Omental fat pad (tissue), 4 donors: ENCODE results near the gene ACR. TPM values are rescaled to one million over a fixed set of nuclear protein-coding genes. Genes with fewer than 3 reads are reported as not detected.

Experiments used
- ATAC-seq: fragments of 150-250 bp; one replicate; pipeline ENCODE4 v1.9.1; 2016; ENCODE audit warnings: mild to moderate bottlenecking, moderate library complexity; ENCODE audit not compliant: low FRiP score
- DNase-seq: peaks from one replicate; pipeline ENCODE4 v3.0.0-alpha.2; 2019; ENCODE audit warnings: low spot score
- total RNA-seq, 4 donors: library from RNA; depleted of rRNA; stranded (reverse); fragments of >200 nt; gene quantifications; one replicate each; pipeline ENCODE4 v1.1.0, GENCODE V29; 2016
- TF ChIP-seq, protein P1 (sequence below), 3 donors: fragments of 450-650 bp; IDR thresholded peaks; one replicate each; pipeline ENCODE4 v1.5.1; 2016 to 2017; ENCODE audit warnings: antibody characterized with exemption in 3 of 3, mild to moderate bottlenecking in 3 of 3, moderate library complexity in 2 of 3

Gene ACR
- total RNA-seq, 4 donors from 2014 or later, result 0.72 to 1.7 TPM; not detected in 2

DNA sequence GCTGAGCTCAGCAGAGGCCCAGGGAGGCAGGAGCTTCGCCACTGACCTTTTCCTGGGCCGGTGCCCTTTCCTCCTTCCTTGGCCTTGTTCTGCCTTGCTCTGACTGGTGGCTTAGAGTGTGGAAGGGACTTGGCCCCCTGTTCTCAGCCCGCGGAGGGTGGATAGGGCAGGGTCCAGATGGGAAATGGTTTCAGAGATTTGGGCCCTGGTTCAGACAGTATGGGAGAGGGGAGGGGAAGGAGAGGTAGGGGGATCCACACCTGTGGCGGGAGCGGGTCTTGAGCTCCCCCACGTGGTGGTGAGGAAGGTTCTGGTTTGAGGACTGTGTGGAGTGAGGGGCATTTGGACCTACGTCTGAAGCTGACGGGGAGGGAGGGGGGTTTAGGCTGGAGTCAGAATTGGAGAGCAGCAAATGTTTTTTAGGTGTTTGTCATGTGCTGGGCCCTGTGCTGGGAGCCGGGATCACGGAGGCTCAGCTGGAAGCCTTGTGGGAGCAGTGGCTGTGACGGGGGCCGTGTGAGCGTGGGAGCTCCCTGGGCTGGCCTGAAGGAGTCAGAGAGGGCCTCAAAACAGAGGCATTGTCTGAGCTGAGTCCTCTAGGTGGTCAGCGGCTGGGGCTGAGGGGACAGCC lies 38.1 kb upstream of the ACR start:
- TF ChIP-seq, protein P1, sequence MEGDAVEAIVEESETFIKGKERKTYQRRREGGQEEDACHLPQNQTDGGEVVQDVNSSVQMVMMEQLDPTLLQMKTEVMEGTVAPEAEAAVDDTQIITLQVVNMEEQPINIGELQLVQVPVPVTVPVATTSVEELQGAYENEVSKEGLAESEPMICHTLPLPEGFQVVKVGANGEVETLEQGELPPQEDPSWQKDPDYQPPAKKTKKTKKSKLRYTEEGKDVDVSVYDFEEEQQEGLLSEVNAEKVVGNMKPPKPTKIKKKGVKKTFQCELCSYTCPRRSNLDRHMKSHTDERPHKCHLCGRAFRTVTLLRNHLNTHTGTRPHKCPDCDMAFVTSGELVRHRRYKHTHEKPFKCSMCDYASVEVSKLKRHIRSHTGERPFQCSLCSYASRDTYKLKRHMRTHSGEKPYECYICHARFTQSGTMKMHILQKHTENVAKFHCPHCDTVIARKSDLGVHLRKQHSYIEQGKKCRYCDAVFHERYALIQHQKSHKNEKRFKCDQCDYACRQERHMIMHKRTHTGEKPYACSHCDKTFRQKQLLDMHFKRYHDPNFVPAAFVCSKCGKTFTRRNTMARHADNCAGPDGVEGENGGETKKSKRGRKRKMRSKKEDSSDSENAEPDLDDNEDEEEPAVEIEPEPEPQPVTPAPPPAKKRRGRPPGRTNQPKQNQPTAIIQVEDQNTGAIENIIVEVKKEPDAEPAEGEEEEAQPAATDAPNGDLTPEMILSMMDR (IDR thresholded peaks at IDR 0.05), result no peak
- no peak for ATAC-seq
- DNase-seq, result no peak

DNA sequence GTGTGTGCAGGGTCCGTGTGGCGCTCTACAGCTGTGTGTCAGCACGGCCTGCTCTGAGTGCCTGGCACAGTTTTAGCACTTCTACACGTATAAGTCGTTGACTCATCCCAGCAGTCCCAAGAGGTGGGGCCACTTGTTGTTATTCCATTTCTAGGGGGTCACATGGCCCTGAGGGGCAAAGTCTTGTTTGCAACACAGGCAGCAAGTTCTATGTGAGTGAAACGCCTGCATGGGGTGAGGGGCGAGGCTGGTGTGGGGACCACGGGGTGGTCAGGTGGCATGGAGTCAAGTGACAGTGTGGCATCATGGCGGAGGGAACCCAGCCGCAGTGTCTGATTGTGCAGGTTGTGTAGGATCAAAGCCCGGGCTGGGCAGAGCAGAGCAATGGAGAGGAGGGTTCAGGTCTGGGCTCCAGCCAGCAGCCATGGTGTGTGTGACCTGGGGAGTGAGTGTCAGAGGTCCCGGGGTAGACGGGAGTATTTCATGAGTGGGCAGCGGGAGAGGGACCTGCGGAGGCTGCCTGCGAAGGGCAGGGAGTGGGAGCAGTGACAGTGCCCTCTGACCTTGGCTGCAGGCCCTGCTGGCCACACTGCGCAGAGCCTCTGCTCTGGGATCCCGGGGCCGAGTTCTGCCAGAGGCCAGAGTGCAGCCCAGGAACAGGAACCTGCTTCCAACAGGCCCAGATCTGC lies 37.5 kb upstream of the ACR start:
- TF ChIP-seq, protein P1 (IDR thresholded peaks at IDR 0.05), result no peak
- ATAC-seq (no peak), DNase-seq (no peak)

DNA sequence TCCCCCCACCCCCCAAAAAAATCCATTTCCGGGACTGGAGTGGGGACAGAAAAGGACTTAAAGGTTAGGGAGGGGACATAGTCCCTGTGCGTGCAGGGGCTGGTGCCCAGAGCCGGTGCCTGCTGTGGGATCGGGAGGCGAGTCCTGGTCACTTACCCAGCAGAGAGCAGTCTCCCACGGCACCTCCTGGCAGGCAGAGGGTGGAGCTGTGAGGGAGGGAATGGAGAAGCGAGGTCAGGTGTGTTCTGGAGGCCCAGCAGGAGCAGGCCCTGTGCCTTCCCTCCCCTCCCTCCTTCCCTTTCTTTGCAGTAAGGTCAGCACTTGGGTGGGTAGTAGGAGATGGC lies 37.0 kb upstream of the ACR start:
- TF ChIP-seq, protein P1 (IDR thresholded peaks at IDR 0.05), result no peak
- no peak for DNase-seq
- ATAC-seq, result no peak

DNA sequence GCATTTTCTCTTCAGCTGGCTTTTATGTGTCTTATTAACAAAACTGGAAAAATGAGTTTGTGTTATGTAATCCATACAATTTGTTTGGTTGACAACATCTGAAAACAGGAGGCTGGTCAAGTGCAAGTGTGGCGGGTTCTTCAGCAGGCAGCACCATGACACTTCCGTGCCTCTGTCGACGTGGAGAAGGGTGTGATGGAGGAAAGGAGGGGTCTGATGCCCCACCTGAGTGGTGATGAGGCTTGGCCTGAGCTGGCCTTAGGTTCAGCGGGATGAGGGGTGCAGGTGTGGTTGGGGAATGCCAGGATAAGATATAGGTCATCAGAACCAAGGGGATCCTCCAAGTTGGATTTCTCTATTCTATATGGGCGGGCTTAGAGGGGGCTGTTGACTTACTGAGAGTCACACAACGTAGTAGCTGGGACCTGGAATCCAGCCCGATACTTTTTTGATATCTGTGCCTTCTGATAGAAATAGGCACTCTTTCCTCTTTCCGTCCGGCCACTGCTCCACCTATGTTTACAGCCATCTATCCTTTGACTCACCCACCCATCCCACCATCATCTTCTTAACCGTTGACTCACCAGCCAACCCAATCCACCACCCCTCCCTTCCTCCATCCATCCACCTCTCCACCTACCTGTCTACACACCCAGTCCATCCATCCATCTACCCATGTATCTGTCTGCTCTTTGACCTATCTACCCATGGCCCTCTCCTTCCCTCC lies 36.4 kb upstream of the ACR start:
- TF ChIP-seq, protein P1 (IDR thresholded peaks at IDR 0.05), result no peak
- DNase-seq, result no peak
- no peak for ATAC-seq

DNA sequence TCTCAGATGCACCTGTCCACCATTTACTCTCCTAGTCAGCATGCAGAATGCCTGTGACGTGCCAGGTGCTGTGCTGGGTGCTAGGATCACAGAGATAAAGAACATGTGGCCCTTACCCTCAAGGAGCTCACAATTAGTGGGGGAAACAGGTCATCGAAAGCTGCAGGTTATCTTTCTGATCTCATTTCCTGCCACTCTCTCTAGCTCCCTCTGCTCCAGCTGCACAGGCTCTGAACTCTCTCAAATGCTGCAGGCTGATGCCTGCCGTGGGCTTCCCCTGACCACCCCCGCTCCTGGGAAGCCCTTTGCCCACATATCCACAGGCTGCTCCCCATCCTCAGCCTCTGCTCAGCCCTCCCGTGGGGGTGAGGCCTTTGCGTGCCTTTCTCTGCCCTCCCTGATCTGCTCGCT lies 35.7 kb upstream of the ACR start:
- no peak for ATAC-seq
- no peak for DNase-seq
- TF ChIP-seq, protein P1 (IDR thresholded peaks at IDR 0.05), result no peak

DNA sequence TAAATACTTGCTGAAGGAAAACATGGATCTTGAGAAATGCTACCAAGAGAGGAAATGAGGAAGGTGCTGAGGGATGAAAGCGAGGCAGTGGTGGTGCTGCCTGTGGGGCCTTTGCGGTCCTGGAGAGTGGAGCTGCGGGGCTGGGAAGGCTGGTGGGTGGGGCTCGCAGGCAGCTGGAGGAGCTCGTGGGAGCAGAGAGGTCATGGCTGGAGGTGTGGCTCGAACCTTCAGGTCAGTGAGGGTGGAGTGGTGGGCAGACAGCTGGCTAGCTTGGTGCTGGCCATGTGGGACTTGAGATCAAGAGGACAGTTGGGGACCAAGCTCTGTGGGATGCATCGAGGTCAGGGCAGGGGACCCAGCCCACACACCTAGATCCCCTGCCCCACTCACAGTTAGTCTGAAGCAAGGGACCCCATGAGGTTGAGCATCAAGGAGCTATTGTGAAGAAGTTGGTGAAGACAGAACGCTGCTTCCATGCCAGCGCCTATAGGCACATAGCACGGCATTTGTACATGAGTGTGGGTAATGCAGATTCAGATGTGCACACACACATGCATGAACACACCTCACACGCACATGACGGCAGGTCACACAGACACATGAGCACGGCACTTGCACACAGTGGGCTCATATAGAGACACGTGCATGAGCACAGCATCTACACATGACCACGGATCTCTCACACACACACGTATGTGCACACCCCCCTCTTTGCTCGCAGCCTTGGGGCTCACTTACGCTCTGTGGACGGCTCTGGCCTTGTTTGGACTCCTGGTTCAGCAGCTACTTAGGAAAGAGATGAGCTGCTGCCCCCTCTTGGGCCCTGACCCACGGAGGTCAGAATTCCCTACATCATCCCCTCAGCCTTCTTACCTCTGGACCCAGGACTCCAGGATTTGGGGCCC lies 34.9 kb upstream of the ACR start:
- DNase-seq (no peak), ATAC-seq (no peak)
- TF ChIP-seq, protein P1 (IDR thresholded peaks at IDR 0.05), result no peak
